Cerebellar cortex (tissue), 1 donor: ENCODE data around the gene NOC2L.

Experiments used
- DNase-seq: peaks from one replicate; pipeline ENCODE4 v3.0.0-alpha.2; 2015; ENCODE audit warnings: low spot score

NOC2L gene

GRCh38 chr1:916173-917075 lies 42.6 kb downstream of the NOC2L start:
- DNase-seq, result no peak

GRCh38 chr1:915295-916172 lies 43.5 kb downstream of the NOC2L start:
- DNase-seq, result no peak

- DNase-seq, result no peak
Measured at GRCh38 chr1:914891-915280, 44.2 kb downstream of the NOC2L start.

GRCh38 chr1:914131-914890 lies 44.7 kb downstream of the NOC2L start:
- DNase-seq, result no peak

- no peak for DNase-seq
Measured at GRCh38 chr1:913491-914130, 45.4 kb downstream of the NOC2L start.

- no peak for DNase-seq
Measured at GRCh38 chr1:912740-913301, 46.2 kb downstream of the NOC2L start.

GRCh38 chr1:911875-912739 lies 46.9 kb downstream of the NOC2L start:
- no peak for DNase-seq

- no peak for DNase-seq
Measured at GRCh38 chr1:910881-911721, 48.0 kb downstream of the NOC2L start.

- DNase-seq, result no peak
Measured at GRCh38 chr1:910311-910880, 48.7 kb downstream of the NOC2L start.

- DNase-seq, result no peak
Measured at GRCh38 chr1:909861-910310, 49.2 kb downstream of the NOC2L start.

- no peak for DNase-seq
Measured at GRCh38 chr1:908661-909060, 50.4 kb downstream of the NOC2L start.

- no peak for DNase-seq
Measured at GRCh38 chr1:907611-908451, 51.2 kb downstream of the NOC2L start.

- no peak for DNase-seq
Measured at GRCh38 chr1:906600-907420, 52.2 kb downstream of the NOC2L start.

GRCh38 chr1:905811-906599 lies 53.1 kb downstream of the NOC2L start:
- no peak for DNase-seq

- no peak for DNase-seq
Measured at GRCh38 chr1:905071-905749, 53.8 kb downstream of the NOC2L start.
